K562 (cell line): ENCODE results near the gene GPRC5A. TPM values are rescaled to one million over a fixed set of nuclear protein-coding genes. Genes with fewer than 3 reads are reported as not detected.

Experiments
- ATAC-seq: fragments of 200-7000 bp; cut with Tn5 transposase; 3 replicates; pipeline ENCODE4 v1.9.1; 2020; ENCODE audit warnings: moderate library complexity
- BruUV-seq: library from RNA; stranded (reverse); fragments of 400-500 nt; replicated peaks from 2 replicates; lab custom pipeline; 2021; lab: Mats Ljungman, UMichigan
- CTCF ChIA-PET: fragments of 300-600 bp; formaldehyde crosslinking; extraction: SDS; loops from one replicate; lab custom pipeline; 2021; ENCODE audit warnings: low intra/inter-chr PET ratio; lab: Yijun Ruan, JAX
- POLR2A ChIA-PET: fragments of 300-600, 350-650 bp; sonication (Branson Sonifier 250); formaldehyde crosslinking; extraction: SDS; loops from one replicate; lab custom pipeline; 2021; ENCODE audit warnings: antibody characterized with exemption, inconsistent platforms; lab: Yijun Ruan, JAX
- DNase-seq, 4 experiments: peaks; one replicate each; pipeline versions ENCODE4 v3.0.0 to v3.0.0-alpha.2; 2011 to 2018; ENCODE audit warnings: low spot score in 3 of 4, mixed read lengths in 3 of 4; ENCODE audit errors: extremely low read depth in 1 of 4
- FAIRE-seq: peaks from 2 replicates; lab custom pipeline; 2011; peaks lifted over from hg19 to GRCh38; lab: Jason Lieb, UNC
- H2AFZ ChIP-seq: 2 replicates; pipeline ENCODE4 v1.6.0; 2011; ENCODE audit warnings: low read depth, low read length, control low read depth, inconsistent platforms
- H3K27ac ChIP-seq: fragments of 200-600 bp; 3 replicates; pipeline ENCODE4 v1.8.0; 2011; ENCODE audit warnings: low read depth, mild to moderate bottlenecking, control low read depth, inconsistent platforms, low read length, moderate library complexity, mixed read lengths; ENCODE audit errors: extremely low read depth
- H3K27me3 ChIP-seq, 2 experiments: fragments of 300-600 bp in 1 of 2; 2 replicates in 1 of 2; 3 replicates in 1 of 2; pipeline versions ENCODE4 v1.6.0 to v1.8.0; 2011; ENCODE audit warnings: inconsistent platforms in 2 of 2, low read length in 2 of 2, mild to moderate bottlenecking in 1 of 2, mixed read lengths in 1 of 2, moderate library complexity in 1 of 2; ENCODE audit not compliant: control insufficient read depth in 2 of 2, insufficient read depth in 2 of 2
- H3K36me3 ChIP-seq: fragments of 300-600 bp; 3 replicates; pipeline ENCODE4 v1.8.0; 2011; ENCODE audit warnings: mild to moderate bottlenecking, low read length, inconsistent platforms; ENCODE audit not compliant: control insufficient read depth, insufficient read depth
- H3K4me1 ChIP-seq, 2 experiments: fragments of 200-600 bp in 1 of 2; replicated peaks in 1 of 2; 2 replicates in 1 of 2; 3 replicates in 1 of 2; pipeline versions ENCODE4 v1.5.1 to v1.8.0; 2011; ENCODE audit warnings: inconsistent platforms in 2 of 2, low read length in 2 of 2, mild to moderate bottlenecking in 1 of 2, mixed read lengths in 1 of 2, moderate library complexity in 1 of 2; ENCODE audit not compliant: control insufficient read depth in 2 of 2, insufficient read depth in 2 of 2
- H3K4me2 ChIP-seq: 2 replicates; pipeline ENCODE4 v1.6.1; 2011; ENCODE audit warnings: low read length, control low read depth, inconsistent platforms, mixed read lengths; ENCODE audit not compliant: insufficient read depth
- H3K4me3 ChIP-seq: fragments of 200-600 bp; sonication (generic), shearing (Covaris generic); 2 replicates; pipeline ENCODE4 v1.5.1; 2016; ENCODE audit warnings: control low read depth, inconsistent platforms
- H3K79me2 ChIP-seq: fragments of 200-600 bp; 3 replicates; pipeline ENCODE4 v1.8.0; 2011; ENCODE audit warnings: low read length, inconsistent platforms; ENCODE audit not compliant: control insufficient read depth, insufficient read depth
- H3K9ac ChIP-seq, 2 experiments: 2 replicates each; pipeline versions ENCODE4 v1.6.0 to v1.6.1; 2011; ENCODE audit warnings: low read depth in 2 of 2, low read length in 2 of 2, control low read depth in 1 of 2, inconsistent platforms in 1 of 2, mild to moderate bottlenecking in 1 of 2, mixed read lengths in 1 of 2; ENCODE audit not compliant: insufficient read depth in 1 of 2
- H3K9me1 ChIP-seq: one replicate; pipeline ENCODE4 v1.6.0; 2011; ENCODE audit warnings: inconsistent platforms, mild to moderate bottlenecking, low read length, moderate library complexity; ENCODE audit not compliant: control insufficient read depth, insufficient read depth
- H3K9me3 ChIP-seq: replicated peaks from 2 replicates; pipeline ENCODE4 v1.5.1; 2011; ENCODE audit warnings: low read depth, low read length, inconsistent platforms; ENCODE audit not compliant: control insufficient read depth, insufficient read depth
- H4K20me1 ChIP-seq: replicated peaks from 2 replicates; pipeline ENCODE4 v1.6.1; 2011; ENCODE audit warnings: low read length, inconsistent platforms, mixed read lengths; ENCODE audit not compliant: control insufficient read depth, insufficient read depth
- FOXJ3 ChIP-seq: sonication (generic); formaldehyde crosslinking; IDR thresholded peaks from 2 replicates; pipeline ENCODE4 v1.4.0; 2020; ENCODE audit warnings: mild to moderate bottlenecking, missing genetic modification reagents
- GTF2E2 ChIP-seq: fragments of 200-800 bp; sonication (Bioruptor generic); IDR thresholded peaks from 2 replicates; pipeline ENCODE4 v1.6.1; 2016; ENCODE audit warnings: missing genetic modification characterization, missing compliant biosample characterization
- HNRNPUL1 ChIP-seq: fragments of 200-400 bp; formaldehyde crosslinking; IDR thresholded peaks from 2 replicates; pipeline ENCODE4 v1.6.1; 2017; ENCODE audit warnings: low read length
- L3MBTL2 ChIP-seq: fragments of 450-650 bp; IDR thresholded peaks from 2 replicates; pipeline ENCODE4 v1.6.1; 2016; ENCODE audit warnings: mild to moderate bottlenecking, moderate library complexity
- NR2F6 ChIP-seq: fragments of 450-650 bp; formaldehyde crosslinking; IDR thresholded peaks from 2 replicates; pipeline ENCODE4 v1.4.0; 2020; ENCODE audit warnings: mild to moderate bottlenecking
- RERE ChIP-seq: sonication (generic); formaldehyde crosslinking; IDR thresholded peaks from 2 replicates; pipeline ENCODE4 v1.8.0; 2023; ENCODE audit warnings: missing genetic modification reagents, mild to moderate bottlenecking, borderline replicate concordance
- SETDB1 ChIP-seq: IDR thresholded peaks from one replicate; pipeline ENCODE4 v1.6.1; 2012; ENCODE audit warnings: low read length, control low read depth, inconsistent platforms
- ZNF551 ChIP-seq: fragments of 250-450 bp; sonication (Bioruptor Pico); IDR thresholded peaks from 2 replicates; pipeline ENCODE4 v1.5.0; 2021; ENCODE audit warnings: mild to moderate bottlenecking, moderate library complexity
- WGBS: fragments of 100-300 bp; shearing (Covaris generic); methylation state at CpG from one replicate; pipeline ENCODE4 v1.1.6; 2016; ENCODE audit warnings: low coverage, mixed read lengths; ENCODE audit not compliant: insufficient coverage; ENCODE audit errors: missing lambda C conversion rate; 5-methylcytosine and 5-hydroxymethylcytosine counted together
- in situ Hi-C: fragments of 300-500 bp; cut with MboI; formaldehyde crosslinking; loops from 4 replicates; pipeline ENCODE4 v1.15.0; 2018; ENCODE audit warnings: inconsistent platforms, mixed read lengths
- intact Hi-C: fragments of 100-400 bp; cut with micrococcal nuclease; formaldehyde crosslinking; loops from 2 replicates; pipeline ENCODE4 v1.14.2; 2022
- polyA plus RNA-seq, 8 experiments: library from polyadenylated mRNA; depleted of rRNA in 4 of 8; stranded (reverse) in 5 of 8; unstranded in 3 of 8; fragments of >200 nt; fragmentation: Nextera tagmentation in 2 of 8; fragmentation: Illumina TruSeq in 1 of 8; extraction: Ambion mirVana in 2 of 8; extraction: Trizol in 1 of 8; gene quantifications; 2 replicates each; pipeline versions ENCODE4 v1.2.1 to v1.2.3, GENCODE V29; 2011 to 2014; ENCODE audit warnings: inconsistent platforms in 1 of 8, missing spikeins in 1 of 8
- total RNA-seq, 7 experiments: library from RNA; depleted of rRNA in 6 of 7; stranded (reverse); fragments of >200 nt in 6 of 7; fragmentation: Illumina TruSeq in 2 of 7; extraction: Trizol in 2 of 7; gene quantifications; 2 replicates each; pipeline versions ENCODE4 v1.2.1 to v1.2.3, GENCODE V29; 2011 to 2021; ENCODE audit warnings: low replicate concordance in 1 of 7

The GPRC5A gene
- total and polyA plus RNA-seq, 9 of the 15 experiments (the other 6 are each of a cell fraction or from before 2014, with no cell fraction given): 0.01 to 0.64 (median 0.08) TPM; not detected in 6

- no peak overlapping the region for H3K9ac ChIP-seq
- intact Hi-C loops (no loop called here), in situ Hi-C loops (no loop called here)
- H3K9me1 ChIP-seq: no peaks in the 10 kb centered on the region
- FAIRE-seq (no peak), ATAC-seq (no peak), DNase-seq (no peak)
- H3K4me2 ChIP-seq: no peak overlapping the region
- no TSS peak for BruUV-seq
- ChIA-PET CTCF (no interaction called here), POLR2A (no interaction called here)
- H3K27ac ChIP-seq: no peak overlapping the region
- H3K4me1 ChIP-seq: peaks cover 0 to 11% of the 10 kb centered on the region in 2 experiments; a peak in 3 of 5 replicates
- peaks cover 0 to 5% of the 10 kb centered on the region in 2 experiments; a peak in 1 of 5 replicates for H3K27me3 ChIP-seq
- no peak overlapping the region for H2AFZ ChIP-seq
- no peaks in the 10 kb centered on the region for H4K20me1 ChIP-seq
- no peaks in the 10 kb centered on the region for H3K9me3 ChIP-seq
- no peaks in the 10 kb centered on the region for H3K36me3 ChIP-seq
- no peak overlapping the region for H3K4me3 ChIP-seq
- H3K79me2 ChIP-seq: no peaks in the 10 kb centered on the region
- WGBS: 77% methylated on average over 4 of the region's 5 CpGs
- TF ChIP-seq RERE (CRISPR knock-in tag): no peak
- TF ChIP-seq L3MBTL2: no peak
- no peak for TF ChIP-seq HNRNPUL1
- no peak for TF ChIP-seq SETDB1
- TF ChIP-seq NR2F6: no peak
- no peak for TF ChIP-seq FOXJ3
- TF ChIP-seq GTF2E2 (tag): no peak
- TF ChIP-seq ZNF551: no peak
These were observed 9.1 kb upstream of the GPRC5A start for GRCh38 chr12:12882288-12882687.
